Measurements from ENCODE around the gene TACR1. TPM values are rescaled to one million over a fixed set of nuclear protein-coding genes. Genes with fewer than 3 reads are reported as not detected.

Gene TACR1
- total and polyA plus RNA-seq, 2 of the 4 experiments (the other 2 are of a cell fraction), result under 0.01 to 0.09 TPM

DNA sequence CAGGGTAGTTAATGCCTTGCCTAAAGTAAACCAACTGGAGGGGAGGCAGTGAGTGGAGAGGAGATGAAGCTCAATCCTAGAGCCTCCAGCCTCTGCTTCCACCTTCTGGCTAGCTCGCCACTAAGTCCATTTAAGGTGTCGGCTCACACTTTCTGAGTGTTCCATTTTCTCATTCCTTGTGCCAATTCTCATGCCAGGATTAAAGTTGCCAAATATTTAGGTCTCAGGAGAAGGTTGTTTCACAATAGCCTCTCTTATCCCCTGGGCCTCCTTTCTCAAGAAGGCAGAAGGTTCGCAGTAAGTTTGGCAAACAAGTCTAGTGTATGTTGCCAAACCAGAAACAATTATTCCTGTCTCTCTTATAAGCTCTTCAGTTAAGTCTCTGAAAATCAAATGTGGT lies 57.2 kb downstream of the TACR1 start:
- ChIA-PET CTCF (interaction anchor here (0.8 to 1.4 kb wide), 2 partner anchors 16 to 42 kb away, joined by 3 to 4 read pairs; no protein-coding TSS in a partner anchor), POLR2A (ENCODE audit: unreplicated experiment) (interaction anchor here (0.6 kb wide), 1 partner anchor 8 kb away, joined by 3 read pairs; no protein-coding TSS in a partner anchor)
- in situ Hi-C loops (cut with MboI; ENCODE audit: low sequenced_read_pairs) (no loop called here), intact Hi-C loops (cut with micrococcal nuclease) (no loop called here), dilution Hi-C loops (cut with HindIII; ENCODE audit: low sequenced_read_pairs, unreplicated experiment) (no loop called here)
- Histone ChIP-seq H3K36me3 (ENCODE audit: control insufficient read depth, insufficient read depth, low read length) (no peaks in the 10 kb centered on the region), H3K79me1 (ENCODE audit: low read depth in 1 of 2, low read length in 2 of 2) (no peaks in the 10 kb centered on the region), H3K9ac (ENCODE audit: low read depth, low read length) (no peak overlapping the region), H3K14ac (replicated peaks; ENCODE audit: low read depth, low read length) (no peak overlapping the region), H3K56ac (ENCODE audit: extremely low read depth, insufficient read depth, low read length) (no peak overlapping the region), H3K18ac (ENCODE audit: low read depth, low read length) (no peak overlapping the region), H2BK20ac (ENCODE audit: low read depth, low read length) (no peak overlapping the region), H4K5ac (ENCODE audit: low read depth, low read length) (no peak overlapping the region), H4K8ac (ENCODE audit: low read depth in 2 of 2, low read length in 2 of 2) (no peak overlapping the region), H3K9me1 (ENCODE audit: insufficient read depth, low read length) (no peaks in the 10 kb centered on the region), H3K27ac (ENCODE audit: insufficient read depth, low read length) (no peak overlapping the region), H3K9me3 (ENCODE audit: control insufficient read depth, insufficient read depth, low read length) (no peaks in the 10 kb centered on the region), H2BK5ac (ENCODE audit: low read depth, low read length, poor library complexity, severe bottlenecking) (no peak overlapping the region), H3K4me3 (ENCODE audit: insufficient read depth, low read depth, low read length) (no peak overlapping the region), H3K27me3 (ENCODE audit: control insufficient read depth, insufficient read depth, low read length) (peaks cover 9% of the 10 kb centered on the region), H2AK9ac (replicated peaks; ENCODE audit: low read depth, low read length, poor library complexity) (no peak overlapping the region), H2BK120ac (ENCODE audit: low read depth, low read length) (no peak overlapping the region), H4K20me1 (ENCODE audit: insufficient read depth, low read length) (no peaks in the 10 kb centered on the region), H4K91ac (ENCODE audit: insufficient read depth, low read depth, low read length) (no peak overlapping the region), H2AK5ac (ENCODE audit: low read depth, low read length) (no peak overlapping the region), H3K23ac (ENCODE audit: low read depth, low read length) (no peak overlapping the region), H2AFZ (replicated peaks; ENCODE audit: low read length, poor library complexity) (no peak overlapping the region), H3K4me1 (ENCODE audit: control insufficient read depth, insufficient read depth, low read length) (no peaks in the 10 kb centered on the region), H3K4me2 (ENCODE audit: low read depth, low read length) (no peak overlapping the region), H3K4ac (ENCODE audit: low read depth, low read length) (no peak overlapping the region), H2BK15ac (ENCODE audit: low read depth, low read length) (no peak overlapping the region)
- no CpG with 5 or more reads among the region's 3 CpGs for WGBS, 2 experiments (ENCODE audit: extremely low coverage in 2 of 2, insufficient read length in 1 of 2)
- ATAC-seq (ENCODE audit: low read depth) (no peak), DNase-seq (no peak)
- BruUV-seq (replicated peaks), result no TSS peak
- no peak for TF ChIP-seq RAD21 (IDR thresholded peaks at IDR 0.05; ENCODE audit: low read length)
- TF ChIP-seq, protein P1, sequence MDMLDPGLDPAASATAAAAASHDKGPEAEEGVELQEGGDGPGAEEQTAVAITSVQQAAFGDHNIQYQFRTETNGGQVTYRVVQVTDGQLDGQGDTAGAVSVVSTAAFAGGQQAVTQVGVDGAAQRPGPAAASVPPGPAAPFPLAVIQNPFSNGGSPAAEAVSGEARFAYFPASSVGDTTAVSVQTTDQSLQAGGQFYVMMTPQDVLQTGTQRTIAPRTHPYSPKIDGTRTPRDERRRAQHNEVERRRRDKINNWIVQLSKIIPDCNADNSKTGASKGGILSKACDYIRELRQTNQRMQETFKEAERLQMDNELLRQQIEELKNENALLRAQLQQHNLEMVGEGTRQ (IDR thresholded peaks at IDR 0.05; ENCODE audit: low read depth, low read length), result no peak
- TF ChIP-seq, protein P2, sequence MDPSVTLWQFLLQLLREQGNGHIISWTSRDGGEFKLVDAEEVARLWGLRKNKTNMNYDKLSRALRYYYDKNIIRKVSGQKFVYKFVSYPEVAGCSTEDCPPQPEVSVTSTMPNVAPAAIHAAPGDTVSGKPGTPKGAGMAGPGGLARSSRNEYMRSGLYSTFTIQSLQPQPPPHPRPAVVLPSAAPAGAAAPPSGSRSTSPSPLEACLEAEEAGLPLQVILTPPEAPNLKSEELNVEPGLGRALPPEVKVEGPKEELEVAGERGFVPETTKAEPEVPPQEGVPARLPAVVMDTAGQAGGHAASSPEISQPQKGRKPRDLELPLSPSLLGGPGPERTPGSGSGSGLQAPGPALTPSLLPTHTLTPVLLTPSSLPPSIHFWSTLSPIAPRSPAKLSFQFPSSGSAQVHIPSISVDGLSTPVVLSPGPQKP (IDR thresholded peaks at IDR 0.05; ENCODE audit: borderline replicate concordance, low read depth, low read length), result no peak
- no peak for TF ChIP-seq CEBPB (IDR thresholded peaks at IDR 0.05; ENCODE audit: low read depth, low read length)
- TF ChIP-seq, protein P3, sequence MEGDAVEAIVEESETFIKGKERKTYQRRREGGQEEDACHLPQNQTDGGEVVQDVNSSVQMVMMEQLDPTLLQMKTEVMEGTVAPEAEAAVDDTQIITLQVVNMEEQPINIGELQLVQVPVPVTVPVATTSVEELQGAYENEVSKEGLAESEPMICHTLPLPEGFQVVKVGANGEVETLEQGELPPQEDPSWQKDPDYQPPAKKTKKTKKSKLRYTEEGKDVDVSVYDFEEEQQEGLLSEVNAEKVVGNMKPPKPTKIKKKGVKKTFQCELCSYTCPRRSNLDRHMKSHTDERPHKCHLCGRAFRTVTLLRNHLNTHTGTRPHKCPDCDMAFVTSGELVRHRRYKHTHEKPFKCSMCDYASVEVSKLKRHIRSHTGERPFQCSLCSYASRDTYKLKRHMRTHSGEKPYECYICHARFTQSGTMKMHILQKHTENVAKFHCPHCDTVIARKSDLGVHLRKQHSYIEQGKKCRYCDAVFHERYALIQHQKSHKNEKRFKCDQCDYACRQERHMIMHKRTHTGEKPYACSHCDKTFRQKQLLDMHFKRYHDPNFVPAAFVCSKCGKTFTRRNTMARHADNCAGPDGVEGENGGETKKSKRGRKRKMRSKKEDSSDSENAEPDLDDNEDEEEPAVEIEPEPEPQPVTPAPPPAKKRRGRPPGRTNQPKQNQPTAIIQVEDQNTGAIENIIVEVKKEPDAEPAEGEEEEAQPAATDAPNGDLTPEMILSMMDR (conservative IDR thresholded peaks at IDR 0.05; ENCODE audit: low read depth, low read length), result no peak
- TF ChIP-seq MAFK (IDR thresholded peaks at IDR 0.05; ENCODE audit: low read depth, low read length), result no peak
- no peak for TF ChIP-seq MAZ (IDR thresholded peaks at IDR 0.05; ENCODE audit: borderline replicate concordance, low read depth, low read length)
- TF ChIP-seq BHLHE40 (IDR thresholded peaks at IDR 0.05; ENCODE audit: low read depth, low read length), result no peak
- no peak for TF ChIP-seq RCOR1 (IDR thresholded peaks at IDR 0.05; ENCODE audit: insufficient replicate concordance, low read length)
